ENCODE measurements around the gene IMPACT.

Gene IMPACT

DNA sequence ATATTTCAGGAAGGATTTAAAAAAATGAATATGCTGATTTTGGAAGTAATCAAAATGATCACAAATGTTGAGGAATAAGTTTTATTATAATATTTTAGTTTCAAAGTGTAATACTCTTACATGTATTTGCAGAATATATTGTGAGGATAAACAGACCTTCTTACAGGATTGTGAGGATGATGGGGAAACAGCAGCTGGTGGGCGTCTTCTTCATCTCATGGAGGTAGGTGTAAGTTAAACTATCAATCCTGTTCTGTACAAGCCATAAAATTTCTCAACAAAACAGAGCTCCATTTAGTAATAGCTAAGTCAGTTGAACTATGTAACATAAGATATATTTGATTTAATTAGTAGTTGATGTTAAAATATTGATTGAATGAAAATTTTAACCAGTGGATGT, 21.5 kb downstream of the IMPACT start:
- TF ChIP-seq, protein P1, sequence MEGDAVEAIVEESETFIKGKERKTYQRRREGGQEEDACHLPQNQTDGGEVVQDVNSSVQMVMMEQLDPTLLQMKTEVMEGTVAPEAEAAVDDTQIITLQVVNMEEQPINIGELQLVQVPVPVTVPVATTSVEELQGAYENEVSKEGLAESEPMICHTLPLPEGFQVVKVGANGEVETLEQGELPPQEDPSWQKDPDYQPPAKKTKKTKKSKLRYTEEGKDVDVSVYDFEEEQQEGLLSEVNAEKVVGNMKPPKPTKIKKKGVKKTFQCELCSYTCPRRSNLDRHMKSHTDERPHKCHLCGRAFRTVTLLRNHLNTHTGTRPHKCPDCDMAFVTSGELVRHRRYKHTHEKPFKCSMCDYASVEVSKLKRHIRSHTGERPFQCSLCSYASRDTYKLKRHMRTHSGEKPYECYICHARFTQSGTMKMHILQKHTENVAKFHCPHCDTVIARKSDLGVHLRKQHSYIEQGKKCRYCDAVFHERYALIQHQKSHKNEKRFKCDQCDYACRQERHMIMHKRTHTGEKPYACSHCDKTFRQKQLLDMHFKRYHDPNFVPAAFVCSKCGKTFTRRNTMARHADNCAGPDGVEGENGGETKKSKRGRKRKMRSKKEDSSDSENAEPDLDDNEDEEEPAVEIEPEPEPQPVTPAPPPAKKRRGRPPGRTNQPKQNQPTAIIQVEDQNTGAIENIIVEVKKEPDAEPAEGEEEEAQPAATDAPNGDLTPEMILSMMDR (IDR thresholded peaks at IDR 0.05), result no peak

DNA sequence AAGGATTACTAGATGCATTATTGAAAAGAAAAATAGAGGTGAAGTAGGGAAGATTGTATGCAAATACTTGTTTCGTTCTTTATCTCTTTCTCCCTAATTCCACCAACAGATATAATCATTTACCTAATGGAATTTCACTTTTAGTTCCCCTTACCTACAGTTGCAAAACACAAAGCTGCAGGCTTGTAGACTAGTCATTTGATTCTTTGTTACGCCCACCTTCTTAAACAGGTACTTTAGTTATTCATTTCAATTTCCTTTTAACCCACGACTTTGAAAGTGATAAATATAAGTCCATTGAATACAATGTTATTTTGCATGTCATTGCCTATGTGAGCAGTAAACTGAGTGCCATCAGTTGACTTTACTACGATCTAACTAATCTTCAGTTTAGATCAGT, 30.1 kb downstream of the IMPACT start:
- TF ChIP-seq, protein P1 (IDR thresholded peaks at IDR 0.05), result no peak

DNA sequence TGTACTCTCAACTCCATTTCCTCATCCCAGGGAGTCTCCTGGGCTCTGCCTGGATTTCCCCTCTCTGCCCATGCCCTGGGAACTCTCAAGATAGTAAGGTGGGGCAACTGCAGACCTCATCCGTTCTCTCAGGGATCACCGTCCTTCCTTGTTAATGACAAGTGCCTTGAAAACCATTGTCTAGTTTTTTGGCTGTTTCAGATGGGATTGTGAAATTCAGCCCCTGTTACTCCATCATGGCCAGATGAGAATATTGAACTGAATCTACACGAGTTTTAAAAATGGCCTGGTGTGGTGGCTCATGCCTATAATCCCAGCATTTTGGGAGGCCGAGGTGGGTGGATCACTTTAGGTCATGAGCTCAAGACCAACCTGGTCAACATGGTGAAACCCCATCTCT, 33.3 kb downstream of the IMPACT start:
- TF ChIP-seq, protein P1 (IDR thresholded peaks at IDR 0.05), result no peak

DNA sequence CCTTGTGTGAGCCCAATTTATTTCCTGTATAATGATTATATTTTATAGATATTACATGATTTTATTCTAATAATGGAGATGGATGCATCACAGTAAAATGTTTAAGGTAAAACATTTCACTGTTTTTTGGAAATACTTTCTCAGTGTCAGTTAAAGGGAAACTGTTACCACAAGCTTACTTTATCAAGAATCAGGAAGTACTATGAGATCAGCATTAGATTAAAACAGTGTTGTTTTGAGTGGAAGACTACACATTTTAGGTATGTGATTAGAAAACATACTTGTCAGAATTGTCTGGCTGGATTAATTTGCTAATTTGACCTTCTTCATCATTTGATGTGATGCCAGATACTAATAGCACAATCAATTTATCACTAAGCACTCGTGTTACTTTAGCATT, 33.9 kb downstream of the IMPACT start, which contains the start of gene HRH4:
HRH4 (plus strand) TSS at position 250 of the 400 bp plus-strand sequence; CDS start at position 342, 92 bp downstream.
- TF ChIP-seq, protein P1 (IDR thresholded peaks at IDR 0.05), result no peak

DNA sequence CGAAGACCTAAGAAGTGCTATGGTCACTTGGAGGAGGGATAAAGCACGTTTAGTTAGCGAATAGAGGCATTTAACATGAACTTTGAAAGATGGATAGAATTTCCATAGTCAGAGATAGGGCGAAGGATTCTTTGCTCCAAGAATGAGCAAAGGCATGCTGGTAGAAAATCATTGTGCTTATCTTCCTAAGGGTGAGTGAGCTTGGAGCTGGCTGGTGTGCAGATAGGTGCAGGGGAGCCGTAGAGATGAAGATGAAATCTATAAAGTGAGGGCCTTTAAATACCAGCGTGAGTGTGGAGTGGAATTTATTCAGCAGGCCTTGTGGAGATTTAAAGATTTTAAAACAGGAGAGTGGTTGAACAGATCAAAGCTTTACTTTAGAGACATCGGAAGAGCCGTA, 35.5 kb downstream of the IMPACT start:
- TF ChIP-seq, protein P1 (IDR thresholded peaks at IDR 0.05), result no peak

DNA sequence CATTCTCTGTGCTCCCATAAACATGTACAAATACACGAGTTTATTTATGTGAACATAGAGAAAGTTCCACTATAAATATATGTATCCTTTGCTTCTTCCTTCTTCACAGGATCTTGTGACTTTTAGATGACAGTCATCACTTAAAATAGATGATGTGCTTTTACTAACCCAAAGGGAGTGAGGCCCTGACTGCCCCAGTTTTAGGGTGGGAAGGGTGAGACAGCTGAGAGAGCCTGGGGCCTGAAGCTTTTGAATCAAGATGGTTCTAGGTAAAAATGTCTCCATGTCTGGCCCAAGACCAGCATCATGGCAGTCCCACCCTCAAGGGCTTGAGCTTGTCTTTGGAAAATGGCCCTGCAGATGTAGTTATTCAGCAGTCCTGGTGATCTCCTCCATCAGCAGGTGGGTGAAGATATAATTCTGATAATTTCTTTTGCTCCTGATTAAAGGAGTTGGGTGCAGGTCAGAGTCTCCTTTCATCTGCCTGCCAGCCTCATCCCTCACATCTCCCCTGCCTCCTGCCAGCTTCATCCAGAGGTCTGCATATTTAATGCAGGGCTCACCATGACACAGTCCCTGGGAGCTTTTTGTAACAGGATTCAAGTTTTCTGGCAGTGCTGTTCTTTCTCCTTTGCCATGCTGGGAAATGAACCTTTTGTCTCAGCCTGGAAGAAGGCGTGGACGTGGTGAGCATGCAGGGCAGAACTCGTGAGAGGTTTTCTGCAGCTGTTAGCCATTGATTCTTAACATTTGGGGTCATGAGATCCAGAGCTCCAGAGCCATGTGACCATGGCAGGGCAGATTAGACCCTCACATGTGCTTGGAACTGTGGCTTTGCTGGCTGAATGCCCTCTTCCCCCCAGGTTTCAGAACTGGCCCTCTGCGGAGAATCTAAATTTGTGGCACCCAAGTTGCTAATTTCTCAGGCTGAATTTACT, 36.6 kb downstream of the IMPACT start:
- TF ChIP-seq, protein P1 (IDR thresholded peaks at IDR 0.05), result no peak

DNA sequence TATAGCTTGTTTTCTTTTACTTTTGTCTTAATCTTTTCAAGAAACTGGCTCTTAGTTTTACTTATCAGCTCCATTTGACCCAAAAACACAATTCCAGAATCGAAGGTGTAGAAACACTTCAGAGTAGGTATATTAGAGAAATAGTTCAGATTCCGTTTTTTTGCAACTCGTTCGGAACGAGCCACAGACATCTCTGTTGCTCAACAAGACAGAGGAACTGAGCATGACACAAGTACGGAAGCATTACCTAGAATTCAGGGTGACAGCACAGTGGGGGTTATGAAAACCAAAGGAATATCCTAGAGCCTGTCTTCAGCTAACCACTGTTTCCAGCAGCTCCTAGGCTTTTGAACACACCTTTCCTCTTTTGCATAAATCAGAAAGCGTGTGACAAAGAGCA, 39.0 kb downstream of the IMPACT start:
- TF ChIP-seq, protein P1 (IDR thresholded peaks at IDR 0.05), result no peak
